ENCODE measurements around the gene IL12RB1. TPM values are rescaled to one million over a fixed set of nuclear protein-coding genes. Genes with fewer than 3 reads are reported as not detected.

IL12RB1 gene
- total and polyA plus RNA-seq, 2 of the 13 experiments (the other 11 are each of a cell fraction or from before 2014, with no cell fraction given), result 0.03 to 0.04 TPM

DNA sequence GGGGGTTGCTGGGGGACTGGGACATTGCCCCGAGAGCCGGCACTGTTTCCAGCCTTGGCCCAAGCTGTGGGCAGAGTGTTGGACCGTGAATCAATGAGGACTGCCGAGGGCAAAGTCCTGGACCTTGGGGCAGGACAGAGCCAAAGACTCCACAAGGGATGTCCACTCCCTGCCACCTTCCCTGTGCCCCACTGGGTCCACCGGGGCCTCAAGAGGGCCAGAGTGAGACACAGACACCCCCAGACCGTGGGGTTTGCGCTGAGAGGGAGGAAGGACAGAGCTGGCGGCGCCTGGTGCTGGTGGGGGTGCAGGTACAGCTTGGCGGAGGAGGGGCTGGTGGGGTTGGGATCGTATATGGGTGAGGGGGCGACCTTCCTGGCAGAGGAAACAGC lies 22.6 kb upstream of the IL12RB1 start (continued):
- TF ChIP-seq, protein P1, sequence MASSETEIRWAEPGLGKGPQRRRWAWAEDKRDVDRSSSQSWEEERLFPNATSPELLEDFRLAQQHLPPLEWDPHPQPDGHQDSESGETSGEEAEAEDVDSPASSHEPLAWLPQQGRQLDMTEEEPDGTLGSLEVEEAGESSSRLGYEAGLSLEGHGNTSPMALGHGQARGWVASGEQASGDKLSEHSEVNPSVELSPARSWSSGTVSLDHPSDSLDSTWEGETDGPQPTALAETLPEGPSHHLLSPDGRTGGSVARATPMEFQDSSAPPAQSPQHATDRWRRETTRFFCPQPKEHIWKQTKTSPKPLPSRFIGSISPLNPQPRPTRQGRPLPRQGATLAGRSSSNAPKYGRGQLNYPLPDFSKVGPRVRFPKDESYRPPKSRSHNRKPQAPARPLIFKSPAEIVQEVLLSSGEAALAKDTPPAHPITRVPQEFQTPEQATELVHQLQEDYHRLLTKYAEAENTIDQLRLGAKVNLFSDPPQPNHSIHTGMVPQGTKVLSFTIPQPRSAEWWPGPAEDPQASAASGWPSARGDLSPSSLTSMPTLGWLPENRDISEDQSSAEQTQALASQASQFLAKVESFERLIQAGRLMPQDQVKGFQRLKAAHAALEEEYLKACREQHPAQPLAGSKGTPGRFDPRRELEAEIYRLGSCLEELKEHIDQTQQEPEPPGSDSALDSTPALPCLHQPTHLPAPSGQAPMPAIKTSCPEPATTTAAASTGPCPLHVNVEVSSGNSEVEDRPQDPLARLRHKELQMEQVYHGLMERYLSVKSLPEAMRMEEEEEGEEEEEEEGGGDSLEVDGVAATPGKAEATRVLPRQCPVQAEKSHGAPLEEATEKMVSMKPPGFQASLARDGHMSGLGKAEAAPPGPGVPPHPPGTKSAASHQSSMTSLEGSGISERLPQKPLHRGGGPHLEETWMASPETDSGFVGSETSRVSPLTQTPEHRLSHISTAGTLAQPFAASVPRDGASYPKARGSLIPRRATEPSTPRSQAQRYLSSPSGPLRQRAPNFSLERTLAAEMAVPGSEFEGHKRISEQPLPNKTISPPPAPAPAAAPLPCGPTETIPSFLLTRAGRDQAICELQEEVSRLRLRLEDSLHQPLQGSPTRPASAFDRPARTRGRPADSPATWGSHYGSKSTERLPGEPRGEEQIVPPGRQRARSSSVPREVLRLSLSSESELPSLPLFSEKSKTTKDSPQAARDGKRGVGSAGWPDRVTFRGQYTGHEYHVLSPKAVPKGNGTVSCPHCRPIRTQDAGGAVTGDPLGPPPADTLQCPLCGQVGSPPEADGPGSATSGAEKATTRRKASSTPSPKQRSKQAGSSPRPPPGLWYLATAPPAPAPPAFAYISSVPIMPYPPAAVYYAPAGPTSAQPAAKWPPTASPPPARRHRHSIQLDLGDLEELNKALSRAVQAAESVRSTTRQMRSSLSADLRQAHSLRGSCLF (CRISPR knock-in tag; IDR thresholded peaks at IDR 0.05; ENCODE audit: borderline replicate concordance), result no peak
- TF ChIP-seq GATAD1 (CRISPR knock-in tag; IDR thresholded peaks at IDR 0.05) (0 out of 2 replicates have a peak, but pooled peaks have one; percentile 32), ZNF761 (CRISPR knock-in tag; conservative IDR thresholded peaks at IDR 0.05) (no peak), NFE2L2 (IDR thresholded peaks at IDR 0.05; ENCODE audit: low read length) (no peak), ZNF546 (CRISPR knock-in tag; conservative IDR thresholded peaks at IDR 0.05) (peak; percentile 57; the same call in 1 of the 2 replicates), ZNF263 (CRISPR knock-in tag; IDR thresholded peaks at IDR 0.05) (peak; percentile 85), ZNF790 (CRISPR knock-in tag; IDR thresholded peaks at IDR 0.05; ENCODE audit: borderline replicate concordance) (no peak), TBX3 (IDR thresholded peaks at IDR 0.05; ENCODE audit: borderline replicate concordance) (0 out of 2 replicates have a peak, but pooled peaks have one; percentile 53), FOSL2 (CRISPR knock-in tag; IDR thresholded peaks at IDR 0.05) (peak; percentile 57; the same call in 1 of the 2 replicates), ZNF558 (CRISPR knock-in tag; IDR thresholded peaks at IDR 0.05; ENCODE audit: borderline replicate concordance) (no peak), GZF1 (CRISPR knock-in tag; IDR thresholded peaks at IDR 0.05) (no peak), CENPX (CRISPR knock-in tag; IDR thresholded peaks at IDR 0.05) (no peak), CEBPB (IDR thresholded peaks at IDR 0.05; ENCODE audit: borderline replicate concordance, low read depth, low read length) (no peak), SMAD9 (CRISPR knock-in tag; IDR thresholded peaks at IDR 0.05) (no peak), ESRRA (CRISPR knock-in tag; IDR thresholded peaks at IDR 0.05; ENCODE audit: low read depth) (peak; percentile 90; the same call in 1 of the 2 replicates), ZNF207 (IDR thresholded peaks at IDR 0.05; ENCODE audit: borderline replicate concordance) (no peak), ZSCAN12 (CRISPR knock-in tag; IDR thresholded peaks at IDR 0.05) (no peak), MZF1 (CRISPR knock-in tag; IDR thresholded peaks at IDR 0.05; ENCODE audit: borderline replicate concordance) (peak; percentile 84; the same call in 1 of the 2 replicates)
- TF ChIP-seq, protein P2, sequence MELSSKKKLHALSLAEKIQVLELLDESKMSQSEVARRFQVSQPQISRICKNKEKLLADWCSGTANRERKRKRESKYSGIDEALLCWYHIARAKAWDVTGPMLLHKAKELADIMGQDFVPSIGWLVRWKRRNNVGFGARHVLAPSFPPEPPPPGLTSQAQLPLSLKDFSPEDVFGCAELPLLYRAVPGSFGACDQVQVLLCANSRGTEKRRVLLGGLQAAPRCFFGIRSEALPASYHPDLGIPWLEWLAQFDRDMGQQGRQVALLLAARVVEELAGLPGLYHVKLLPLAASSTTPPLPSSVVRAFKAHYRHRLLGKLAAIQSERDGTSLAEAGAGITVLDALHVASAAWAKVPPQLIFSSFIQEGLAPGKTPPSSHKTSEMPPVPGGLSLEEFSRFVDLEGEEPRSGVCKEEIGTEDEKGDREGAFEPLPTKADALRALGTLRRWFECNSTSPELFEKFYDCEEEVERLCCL (CRISPR knock-in tag; IDR thresholded peaks at IDR 0.05; ENCODE audit: borderline replicate concordance), result peak; percentile 53; the same call in 1 of the 2 replicates
- TF ChIP-seq, protein P3, sequence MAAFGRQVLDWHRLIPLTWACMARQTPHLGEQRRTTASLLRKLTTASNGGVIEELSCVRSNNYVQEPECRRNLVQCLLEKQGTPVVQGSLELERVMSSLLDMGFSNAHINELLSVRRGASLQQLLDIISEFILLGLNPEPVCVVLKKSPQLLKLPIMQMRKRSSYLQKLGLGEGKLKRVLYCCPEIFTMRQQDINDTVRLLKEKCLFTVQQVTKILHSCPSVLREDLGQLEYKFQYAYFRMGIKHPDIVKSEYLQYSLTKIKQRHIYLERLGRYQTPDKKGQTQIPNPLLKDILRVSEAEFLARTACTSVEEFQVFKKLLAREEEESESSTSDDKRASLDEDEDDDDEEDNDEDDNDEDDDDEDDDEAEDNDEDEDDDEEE (CRISPR knock-in tag; IDR thresholded peaks at IDR 0.05), result 0 out of 2 replicates have a peak, but pooled peaks have one; percentile 22
- TF ChIP-seq, protein P4, sequence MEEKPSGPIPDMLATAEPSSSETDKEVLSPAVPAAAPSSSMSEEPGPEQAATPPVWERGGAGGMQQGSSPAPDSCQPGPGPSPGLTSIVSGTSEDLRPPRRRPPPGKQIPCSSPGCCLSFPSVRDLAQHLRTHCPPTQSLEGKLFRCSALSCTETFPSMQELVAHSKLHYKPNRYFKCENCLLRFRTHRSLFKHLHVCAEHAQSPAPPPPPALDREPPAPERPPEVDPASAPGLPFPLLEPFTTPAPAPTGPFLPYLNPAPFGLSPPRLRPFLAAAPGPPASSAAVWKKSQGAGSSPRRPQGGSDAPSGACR (CRISPR knock-in tag; IDR thresholded peaks at IDR 0.05), result peak; percentile 77; the same call in 1 of the 2 replicates
- TF ChIP-seq, protein P5, sequence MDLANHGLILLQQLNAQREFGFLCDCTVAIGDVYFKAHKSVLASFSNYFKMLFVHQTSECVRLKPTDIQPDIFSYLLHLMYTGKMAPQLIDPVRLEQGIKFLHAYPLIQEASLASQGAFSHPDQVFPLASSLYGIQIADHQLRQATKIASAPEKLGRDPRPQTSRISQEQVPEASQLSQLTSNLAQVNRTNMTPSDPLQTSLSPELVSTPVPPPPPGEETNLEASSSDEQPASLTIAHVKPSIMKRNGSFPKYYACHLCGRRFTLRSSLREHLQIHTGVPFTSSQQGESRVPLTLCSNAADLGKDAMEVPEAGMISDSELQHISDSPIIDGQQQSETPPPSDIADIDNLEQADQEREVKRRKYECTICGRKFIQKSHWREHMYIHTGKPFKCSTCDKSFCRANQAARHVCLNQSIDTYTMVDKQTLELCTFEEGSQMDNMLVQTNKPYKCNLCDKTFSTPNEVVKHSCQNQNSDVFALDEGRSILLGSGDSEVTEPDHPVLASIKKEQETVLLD (CRISPR knock-in tag; IDR thresholded peaks at IDR 0.05; ENCODE audit: low read depth), result no peak
